OCI-LY7 (cell line): ENCODE measurements around the gene NFKB1. TPM values are rescaled to one million over a fixed set of nuclear protein-coding genes. Genes with fewer than 3 reads are reported as not detected.

Experiments used
- BruUV-seq: library from RNA; stranded (reverse); fragments of 400-500 nt; replicated peaks from 2 replicates; lab custom pipeline; 2021; lab: Mats Ljungman, UMichigan
- CTCF ChIA-PET: fragments of 300-600 bp; sonication (Branson Sonifier 250); formaldehyde crosslinking; loops from one replicate; lab custom pipeline; 2022; ENCODE audit warnings: antibody characterized with exemption; ENCODE audit not compliant: unreplicated experiment; lab: Charles Lee
- POLR2A ChIA-PET: fragments of 300-600 bp; sonication (Branson Sonifier 250); formaldehyde crosslinking; loops from one replicate; lab custom pipeline; 2022; ENCODE audit warnings: antibody characterized with exemption; lab: Charles Lee
- DNase-seq: peaks from one replicate; pipeline ENCODE4 v3.0.0-alpha.2; 2015; ENCODE audit warnings: low spot score
- H2AFZ ChIP-seq: fragments of 200-600 bp; sonication (generic), shearing (Covaris generic); 2 replicates; pipeline ENCODE4 v1.6.1; 2014; ENCODE audit warnings: mild to moderate bottlenecking, antibody characterized with exemption, low read length, moderate library complexity
- H3K27ac ChIP-seq: fragments of 200-600 bp; sonication (generic); 2 replicates; pipeline ENCODE4 v1.5.1; 2014; ENCODE audit warnings: mixed run types, low read depth, mild to moderate bottlenecking, moderate library complexity, low read length, inconsistent platforms; ENCODE audit not compliant: poor library complexity, severe bottlenecking
- H3K36me3 ChIP-seq: fragments of 200-600 bp; sonication (generic); 2 replicates; pipeline ENCODE4 v1.6.1; 2014; ENCODE audit warnings: mild to moderate bottlenecking, antibody characterized with exemption, low read length, moderate library complexity, mixed read lengths; ENCODE audit not compliant: insufficient read depth
- H3K4me1 ChIP-seq: fragments of 200-600 bp; sonication (generic); 2 replicates; pipeline ENCODE4 v1.5.1; 2014; ENCODE audit warnings: mild to moderate bottlenecking, low read length; ENCODE audit not compliant: insufficient read depth, poor library complexity, severe bottlenecking
- H3K4me2 ChIP-seq: fragments of 200-600 bp; sonication (generic); 2 replicates; pipeline ENCODE4 v1.6.1; 2014; ENCODE audit warnings: mild to moderate bottlenecking, low read length
- H3K4me3 ChIP-seq: fragments of 200-600 bp; sonication (generic); 2 replicates; pipeline ENCODE4 v1.5.1; 2014; ENCODE audit warnings: mild to moderate bottlenecking, low read depth, low read length; ENCODE audit not compliant: poor library complexity, severe bottlenecking
- H3K79me2 ChIP-seq: fragments of 200-600 bp; sonication (generic); 2 replicates; pipeline ENCODE4 v1.6.1; 2016; ENCODE audit warnings: low read depth, mild to moderate bottlenecking, low read length, moderate library complexity, mixed read lengths; ENCODE audit not compliant: insufficient read depth
- H3K9me2 ChIP-seq: fragments of 200-600 bp; sonication (generic); 2 replicates; pipeline ENCODE4 v1.6.1; 2016; ENCODE audit warnings: mild to moderate bottlenecking, low read length, mixed read lengths; ENCODE audit not compliant: insufficient read depth
- H3K9me3 ChIP-seq: fragments of 200-600 bp; sonication (generic); 2 replicates; pipeline ENCODE4 v1.6.1; 2014; ENCODE audit warnings: mild to moderate bottlenecking, mixed run types, low read length, mixed read lengths
- H4K20me1 ChIP-seq: fragments of 200-600 bp; sonication (generic); 2 replicates; pipeline ENCODE4 v1.6.1; 2014; ENCODE audit warnings: mild to moderate bottlenecking, antibody characterized with exemption, low read length, moderate library complexity, mixed read lengths; ENCODE audit not compliant: insufficient read depth
- EZH2phosphoT487 ChIP-seq: fragments of 200-600 bp; sonication (generic); IDR thresholded peaks from 2 replicates; pipeline ENCODE4 v1.6.1; 2018; ENCODE audit warnings: low read depth, borderline replicate concordance, mild to moderate bottlenecking, mixed run types, antibody characterized with exemption, low read length, moderate library complexity, mixed read lengths
- intact Hi-C: fragments of 100-400 bp; cut with micrococcal nuclease; formaldehyde crosslinking; loops from one replicate; pipeline ENCODE4 v1.10.0; 2022; ENCODE audit not compliant: unreplicated experiment
- total RNA-seq, 2 experiments: library from RNA; depleted of rRNA in 1 of 2; stranded (reverse); fragments of >200 nt in 1 of 2; shearing (Covaris generic) in 1 of 2; gene quantifications; 2 replicates each; pipeline ENCODE4 v1.2.3, GENCODE V29; 2014 to 2022
- TF ChIP-seq, protein P1 (sequence below): fragments of 200-600 bp; sonication (generic); conservative IDR thresholded peaks from 2 replicates; pipeline ENCODE4 v1.5.1; 2014; ENCODE audit warnings: mild to moderate bottlenecking, antibody characterized with exemption, low read length, moderate library complexity, mixed read lengths

Gene NFKB1
- total RNA-seq, 2 experiments from 2014 or later = 23.1 to 47.8 TPM

DNA sequence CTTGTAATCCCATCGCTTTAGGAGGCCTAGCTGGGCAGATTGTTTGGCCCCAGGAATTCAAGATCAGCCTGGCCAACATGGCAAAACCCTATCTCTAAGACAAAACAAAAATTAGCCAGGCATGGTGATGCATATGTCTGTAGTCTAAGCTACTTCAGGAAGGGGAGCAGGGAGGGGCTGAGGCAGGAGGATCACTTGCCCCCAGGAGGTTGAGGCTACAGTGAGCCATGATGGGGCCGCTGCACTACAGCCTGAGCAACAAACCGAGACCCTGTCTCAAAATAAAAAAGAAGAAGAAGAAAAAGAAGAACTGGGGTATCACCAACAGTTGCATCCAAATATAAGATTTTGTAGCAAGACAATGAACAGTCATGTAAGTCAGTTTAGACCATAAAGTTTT, 47.3 kb upstream of the NFKB1 start:
- TF ChIP-seq, protein P1, sequence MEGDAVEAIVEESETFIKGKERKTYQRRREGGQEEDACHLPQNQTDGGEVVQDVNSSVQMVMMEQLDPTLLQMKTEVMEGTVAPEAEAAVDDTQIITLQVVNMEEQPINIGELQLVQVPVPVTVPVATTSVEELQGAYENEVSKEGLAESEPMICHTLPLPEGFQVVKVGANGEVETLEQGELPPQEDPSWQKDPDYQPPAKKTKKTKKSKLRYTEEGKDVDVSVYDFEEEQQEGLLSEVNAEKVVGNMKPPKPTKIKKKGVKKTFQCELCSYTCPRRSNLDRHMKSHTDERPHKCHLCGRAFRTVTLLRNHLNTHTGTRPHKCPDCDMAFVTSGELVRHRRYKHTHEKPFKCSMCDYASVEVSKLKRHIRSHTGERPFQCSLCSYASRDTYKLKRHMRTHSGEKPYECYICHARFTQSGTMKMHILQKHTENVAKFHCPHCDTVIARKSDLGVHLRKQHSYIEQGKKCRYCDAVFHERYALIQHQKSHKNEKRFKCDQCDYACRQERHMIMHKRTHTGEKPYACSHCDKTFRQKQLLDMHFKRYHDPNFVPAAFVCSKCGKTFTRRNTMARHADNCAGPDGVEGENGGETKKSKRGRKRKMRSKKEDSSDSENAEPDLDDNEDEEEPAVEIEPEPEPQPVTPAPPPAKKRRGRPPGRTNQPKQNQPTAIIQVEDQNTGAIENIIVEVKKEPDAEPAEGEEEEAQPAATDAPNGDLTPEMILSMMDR = no peak
- TF ChIP-seq EZH2phosphoT487 = no peak
- Histone ChIP-seq H3K36me3 (no peaks in the 10 kb centered on the region), H3K9me2 (no peaks in the 10 kb centered on the region), H3K79me2 (no peaks in the 10 kb centered on the region), H3K4me2 (no peak overlapping the region), H2AFZ (no peak overlapping the region), H3K4me1 (no peaks in the 10 kb centered on the region), H3K9me3 (no peaks in the 10 kb centered on the region), H3K27ac (no peak overlapping the region), H3K4me3 (no peak overlapping the region), H4K20me1 (no peaks in the 10 kb centered on the region)
- ChIA-PET POLR2A (interaction anchor here (0.6 to 0.8 kb wide), 3 partner anchors 18 to 267 kb away, joined by 3 read pairs; no protein-coding TSS in a partner anchor), CTCF (interaction anchor here (0.6 kb wide), 1 partner anchor 153 kb away, joined by 3 read pairs; no protein-coding TSS in a partner anchor)
- intact Hi-C loops = no loop called here
- no peak for DNase-seq
- BruUV-seq = no TSS peak

DNA sequence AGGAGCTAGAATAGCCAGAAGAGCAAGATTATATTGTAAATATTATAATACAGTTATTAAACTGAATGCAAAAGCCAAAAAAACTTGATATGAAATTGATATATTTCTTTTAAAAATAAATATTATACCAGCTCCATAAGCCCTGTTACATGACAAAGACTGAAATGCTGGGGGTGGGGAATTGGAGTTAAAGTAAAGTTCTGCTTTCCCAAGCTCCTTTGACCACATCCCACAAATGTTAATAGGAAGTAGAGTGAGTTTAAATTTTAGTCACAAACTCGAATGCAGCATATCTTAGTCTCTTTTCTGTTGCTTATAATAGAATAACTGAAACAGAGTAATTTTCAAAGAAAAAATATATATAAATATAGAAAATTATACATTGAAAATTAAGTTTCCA, 46.9 kb upstream of the NFKB1 start:
- Histone ChIP-seq H3K4me3 (no peak overlapping the region), H3K27ac (no peak overlapping the region), H3K4me1 (no peaks in the 10 kb centered on the region), H3K4me2 (no peak overlapping the region), H3K9me2 (no peaks in the 10 kb centered on the region), H3K9me3 (no peaks in the 10 kb centered on the region), H2AFZ (no peak overlapping the region), H4K20me1 (no peaks in the 10 kb centered on the region), H3K36me3 (no peaks in the 10 kb centered on the region), H3K79me2 (no peaks in the 10 kb centered on the region)
- ChIA-PET CTCF (interaction anchor here (0.6 kb wide), 1 partner anchor 153 kb away, joined by 3 read pairs; no protein-coding TSS in a partner anchor), POLR2A (interaction anchor here (0.6 to 0.8 kb wide), 3 partner anchors 19 to 267 kb away, joined by 3 read pairs; no protein-coding TSS in a partner anchor)
- DNase-seq = no peak
- no TSS peak for BruUV-seq
- intact Hi-C loops = no loop called here
- TF ChIP-seq EZH2phosphoT487 = no peak
- TF ChIP-seq, protein P1 = no peak

DNA sequence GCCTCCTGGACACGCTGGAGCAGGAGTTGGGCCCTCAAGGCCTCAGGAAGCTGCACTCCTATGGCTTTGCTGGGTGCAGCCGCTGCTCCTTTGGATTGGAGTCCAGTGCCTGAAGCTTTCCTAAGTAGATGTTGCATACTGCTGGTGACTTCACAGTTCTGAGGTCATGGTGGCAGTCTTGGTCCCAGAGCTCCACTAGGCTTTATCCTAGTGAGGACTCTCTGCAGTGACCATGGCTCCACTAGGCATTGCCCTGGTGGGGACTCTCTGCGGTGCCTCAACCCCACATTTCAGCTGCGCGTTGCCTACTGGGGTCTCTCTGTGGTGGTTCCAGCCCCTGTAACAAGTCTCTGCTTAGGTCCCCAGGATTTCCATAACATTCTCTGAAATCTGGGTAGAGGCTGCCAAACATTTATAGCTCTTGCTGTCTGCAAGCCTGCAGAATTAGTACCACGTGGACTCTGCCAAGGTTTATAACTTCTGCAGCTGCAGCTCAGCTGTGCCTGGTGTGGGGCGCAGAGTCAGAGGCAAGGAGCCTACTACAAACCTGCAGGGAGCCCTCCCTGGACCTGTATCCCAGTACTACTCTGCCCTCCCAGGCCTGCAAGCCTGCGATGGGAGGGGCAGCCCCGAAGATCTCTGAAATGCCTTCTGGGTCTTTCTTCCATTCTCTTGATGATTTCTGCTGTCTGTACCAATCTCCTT, 46.0 kb upstream of the NFKB1 start:
- no peak for TF ChIP-seq EZH2phosphoT487
- TF ChIP-seq, protein P1 = no peak
- no peak overlapping the region for H3K27ac ChIP-seq
- no peaks in the 10 kb centered on the region for H3K9me2 ChIP-seq
- H4K20me1 ChIP-seq = no peaks in the 10 kb centered on the region
- no peaks in the 10 kb centered on the region for H3K9me3 ChIP-seq
- H2AFZ ChIP-seq = no peak overlapping the region
- H3K4me3 ChIP-seq = no peak overlapping the region
- no peaks in the 10 kb centered on the region for H3K79me2 ChIP-seq
- CTCF ChIA-PET = no interaction called here
- H3K36me3 ChIP-seq = no peaks in the 10 kb centered on the region
- intact Hi-C loops = no loop called here
- POLR2A ChIA-PET = interaction anchor here (0.5 kb wide), 1 partner anchor 24 kb away, joined by 3 read pairs; no protein-coding TSS in a partner anchor
- no peak overlapping the region for H3K4me2 ChIP-seq
- H3K4me1 ChIP-seq = no peaks in the 10 kb centered on the region
- no peak for DNase-seq
- no TSS peak for BruUV-seq
